ENCODE data around the gene CTXND2. TPM values are rescaled to one million over a fixed set of nuclear protein-coding genes. Genes with fewer than 3 reads are reported as not detected.
A peak's percentile ranks its signal among the peaks of the same experiment; 100 is the strongest.

The CTXND2 gene
- total RNA-seq, 1 donor from 2014 or later: not detected

DNA sequence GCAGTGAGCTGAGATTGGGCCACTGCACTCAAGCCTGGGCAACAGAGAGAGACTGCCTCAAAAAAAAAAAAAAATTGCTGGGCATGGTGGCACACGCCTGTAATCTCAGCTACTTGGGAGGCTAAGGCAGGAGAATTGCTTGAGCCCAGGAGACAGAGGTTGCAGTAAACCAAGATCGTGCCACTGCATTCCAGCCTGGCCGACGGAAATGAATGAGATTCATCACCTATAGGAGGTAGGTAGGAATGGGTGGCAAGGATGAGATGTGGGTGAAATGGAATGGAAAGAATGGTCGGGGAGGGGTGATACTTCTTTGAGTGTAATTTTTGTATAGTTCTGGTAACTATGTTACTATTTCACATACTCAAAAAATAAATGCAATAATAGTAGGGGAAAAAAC, 15.4 kb downstream of the CTXND2 start:
- DNase-seq: no peak
- Histone ChIP-seq H3K9me3 (no peaks in the 10 kb centered on the region), H3K36me3 (no peaks in the 10 kb centered on the region), H3K4me3 (no peak overlapping the region), H3K4me1 (no peaks in the 10 kb centered on the region), H3K27ac (no peak overlapping the region), H3K27me3 (no peaks in the 10 kb centered on the region)
- intact Hi-C loops (cut with DNase I): no loop called here
- ATAC-seq: no peak
- TF ChIP-seq, protein P1, sequence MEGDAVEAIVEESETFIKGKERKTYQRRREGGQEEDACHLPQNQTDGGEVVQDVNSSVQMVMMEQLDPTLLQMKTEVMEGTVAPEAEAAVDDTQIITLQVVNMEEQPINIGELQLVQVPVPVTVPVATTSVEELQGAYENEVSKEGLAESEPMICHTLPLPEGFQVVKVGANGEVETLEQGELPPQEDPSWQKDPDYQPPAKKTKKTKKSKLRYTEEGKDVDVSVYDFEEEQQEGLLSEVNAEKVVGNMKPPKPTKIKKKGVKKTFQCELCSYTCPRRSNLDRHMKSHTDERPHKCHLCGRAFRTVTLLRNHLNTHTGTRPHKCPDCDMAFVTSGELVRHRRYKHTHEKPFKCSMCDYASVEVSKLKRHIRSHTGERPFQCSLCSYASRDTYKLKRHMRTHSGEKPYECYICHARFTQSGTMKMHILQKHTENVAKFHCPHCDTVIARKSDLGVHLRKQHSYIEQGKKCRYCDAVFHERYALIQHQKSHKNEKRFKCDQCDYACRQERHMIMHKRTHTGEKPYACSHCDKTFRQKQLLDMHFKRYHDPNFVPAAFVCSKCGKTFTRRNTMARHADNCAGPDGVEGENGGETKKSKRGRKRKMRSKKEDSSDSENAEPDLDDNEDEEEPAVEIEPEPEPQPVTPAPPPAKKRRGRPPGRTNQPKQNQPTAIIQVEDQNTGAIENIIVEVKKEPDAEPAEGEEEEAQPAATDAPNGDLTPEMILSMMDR (IDR thresholded peaks at IDR 0.05): no peak

DNA sequence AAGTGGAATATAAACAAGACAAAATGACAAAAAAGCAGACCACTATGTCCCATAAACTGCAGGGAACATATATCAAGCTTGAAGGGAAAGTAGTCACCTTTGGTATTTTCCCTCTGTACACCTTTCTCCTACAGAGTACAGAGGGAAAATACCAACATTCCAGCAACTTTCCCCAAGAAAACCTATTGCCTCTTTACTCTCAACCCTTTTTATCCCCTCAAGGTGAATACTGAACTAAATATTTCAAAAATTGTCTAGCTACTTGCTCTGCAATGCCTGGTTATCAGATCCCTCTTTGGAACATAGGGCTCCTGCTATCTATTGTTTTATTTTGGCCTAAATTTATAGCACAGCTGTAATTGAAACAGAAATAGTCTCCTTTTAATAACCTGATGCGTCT, 15.8 kb downstream of the CTXND2 start:
- TF ChIP-seq, protein P1 (IDR thresholded peaks at IDR 0.05): no peak
- Histone ChIP-seq H3K27me3 (no peaks in the 10 kb centered on the region), H3K36me3 (no peaks in the 10 kb centered on the region), H3K27ac (no peak overlapping the region), H3K9me3 (no peaks in the 10 kb centered on the region), H3K4me3 (no peak overlapping the region), H3K4me1 (no peaks in the 10 kb centered on the region)
- ATAC-seq (no peak), DNase-seq (no peak)
- intact Hi-C loops (cut with DNase I): no loop called here

DNA sequence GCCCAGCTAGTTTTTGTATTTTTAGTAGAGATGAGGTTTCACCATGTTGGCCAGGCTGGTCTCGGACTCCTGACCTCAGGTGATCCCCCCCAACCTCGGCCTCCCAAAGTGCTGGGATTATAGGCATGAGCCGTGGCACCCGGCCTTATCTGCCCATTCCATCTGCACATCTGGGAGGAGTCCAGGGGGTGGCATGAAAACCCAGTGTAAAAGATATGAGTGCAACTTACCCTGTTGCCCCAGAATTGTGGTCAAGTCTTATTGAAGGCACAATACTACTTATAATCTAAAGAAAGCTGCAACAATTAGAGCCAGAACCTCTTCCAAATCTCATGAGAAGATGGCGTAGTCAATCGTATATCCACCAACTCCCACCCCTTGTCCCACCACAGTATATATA, 18.4 kb downstream of the CTXND2 start:
- Histone ChIP-seq H3K36me3 (no peaks in the 10 kb centered on the region), H3K27ac (no peak overlapping the region), H3K4me1 (no peaks in the 10 kb centered on the region), H3K27me3 (no peaks in the 10 kb centered on the region), H3K4me3 (no peak overlapping the region), H3K9me3 (no peaks in the 10 kb centered on the region)
- intact Hi-C loops (cut with DNase I): no loop called here
- TF ChIP-seq, protein P1 (IDR thresholded peaks at IDR 0.05): no peak
- DNase-seq: no peak
- no peak for ATAC-seq

DNA sequence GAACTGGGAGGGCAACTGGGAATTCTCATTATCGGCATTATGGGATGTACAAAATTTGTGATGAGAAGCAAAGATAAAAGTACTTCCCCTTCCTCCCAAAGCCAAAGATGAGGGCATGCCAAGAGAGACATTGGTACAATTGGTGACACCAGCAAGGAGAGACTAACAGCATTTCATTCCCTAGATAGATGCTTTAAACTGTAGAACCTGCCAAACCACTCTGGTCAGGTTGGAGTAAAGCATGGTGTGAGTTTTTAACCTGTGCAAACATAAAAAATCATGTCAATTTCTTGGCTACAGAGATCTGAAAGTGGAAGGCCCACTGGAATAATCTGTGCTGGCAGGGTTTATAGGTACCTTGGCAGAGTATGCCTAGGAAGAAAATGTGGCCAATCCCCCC, 19.4 kb downstream of the CTXND2 start:
- intact Hi-C loops (cut with DNase I): no loop called here

DNA sequence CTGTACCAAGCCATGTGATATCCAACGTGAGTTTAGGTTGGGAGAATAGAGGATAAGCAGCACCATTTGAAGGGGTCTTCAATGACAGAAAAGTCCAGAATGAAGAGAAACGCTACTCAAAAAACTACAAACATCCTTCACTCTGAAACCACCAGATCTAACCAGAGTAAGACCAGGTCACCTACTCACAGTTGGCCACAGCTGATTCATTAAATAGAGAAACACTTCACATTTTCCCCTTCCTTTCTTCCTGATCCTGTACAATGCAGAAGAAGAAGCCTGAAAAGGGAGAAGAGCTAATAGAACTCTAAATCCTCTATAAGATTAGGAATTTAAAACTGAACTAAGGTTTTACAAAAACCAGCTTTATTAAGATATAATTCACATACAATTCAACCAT, 19.9 kb downstream of the CTXND2 start:
- Histone ChIP-seq H3K4me3 (no peak overlapping the region), H3K27ac (no peak overlapping the region), H3K4me1 (no peaks in the 10 kb centered on the region), H3K36me3 (no peaks in the 10 kb centered on the region), H3K27me3 (no peaks in the 10 kb centered on the region), H3K9me3 (no peaks in the 10 kb centered on the region)
- DNase-seq (no peak), ATAC-seq (no peak)
- intact Hi-C loops (cut with DNase I): no loop called here
- TF ChIP-seq, protein P1 (IDR thresholded peaks at IDR 0.05): no peak

More for the DNA sequence above, 19.4 kb downstream of the CTXND2 start:
- Histone ChIP-seq H3K27ac (no peak overlapping the region), H3K36me3 (no peaks in the 10 kb centered on the region), H3K4me3 (no peak overlapping the region), H3K9me3 (no peaks in the 10 kb centered on the region), H3K4me1 (no peaks in the 10 kb centered on the region), H3K27me3 (no peaks in the 10 kb centered on the region)
- TF ChIP-seq, protein P1 (IDR thresholded peaks at IDR 0.05): no peak
- DNase-seq (no peak), ATAC-seq (no peak)

DNA sequence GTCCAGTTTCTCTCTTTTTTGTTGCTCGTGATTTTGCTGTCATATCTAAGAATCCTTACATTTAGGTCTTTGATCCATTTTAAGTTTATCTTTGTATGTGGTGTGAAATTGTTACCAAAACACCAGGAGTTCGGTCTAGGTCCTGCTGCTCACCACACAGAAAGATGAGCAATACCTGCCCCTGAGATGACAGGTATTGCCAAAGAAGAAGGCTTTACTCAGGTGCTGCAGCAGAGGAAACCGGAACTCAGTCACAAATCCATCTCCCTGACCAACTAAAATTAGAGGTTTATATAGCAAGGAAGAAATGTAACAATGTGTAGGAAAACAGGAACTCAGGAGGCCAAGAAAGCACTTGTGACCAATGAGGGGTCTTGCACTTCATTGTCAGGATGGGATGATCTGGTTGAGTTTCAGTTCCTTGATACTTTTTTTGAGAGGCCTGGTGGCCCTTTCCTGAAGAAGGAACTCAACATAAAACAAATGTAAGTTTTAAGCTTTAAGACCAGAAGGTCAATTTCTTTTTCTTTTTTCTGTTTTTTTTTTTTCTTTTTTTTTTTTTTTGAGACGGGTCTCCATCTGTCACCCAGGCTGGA, 22.7 kb downstream of the CTXND2 start:
- TF ChIP-seq, protein P1 (IDR thresholded peaks at IDR 0.05): no peak
- DNase-seq: no peak
- H3K27ac ChIP-seq: no peak overlapping the region
- no peaks in the 10 kb centered on the region for H3K27me3 ChIP-seq
- H3K4me1 ChIP-seq: no peaks in the 10 kb centered on the region
- no peak overlapping the region for H3K4me3 ChIP-seq
- ATAC-seq: peak; percentile 27
- H3K36me3 ChIP-seq: no peaks in the 10 kb centered on the region
- H3K9me3 ChIP-seq: no peaks in the 10 kb centered on the region
- intact Hi-C loops (cut with DNase I): no loop called here

Data from upper lobe of right lung (tissue), 1 donor.